KOPT-K1 (cell line): ENCODE measurements around the gene ELAPOR1.
"Not testable (repeated sequence)": the region's sequence is repeated elsewhere in the genome, so short reads cannot be mapped to it uniquely, and the experiment has no call there.

Experiments used
- H3K27ac ChIP-seq: fragments of 200-600 bp; sonication (generic); 2 replicates; pipeline ENCODE4 v1.5.1; 2016; ENCODE audit warnings: antibody characterized with exemption, mild to moderate bottlenecking, low read depth, low read length; ENCODE audit not compliant: poor library complexity, severe bottlenecking
- H3K36me3 ChIP-seq: fragments of 200-600 bp; sonication (generic); 2 replicates; pipeline ENCODE4 v1.5.1; 2017; ENCODE audit warnings: antibody characterized with exemption, mild to moderate bottlenecking, low read length, moderate library complexity; ENCODE audit not compliant: insufficient read depth
- H3K9me3 ChIP-seq: fragments of 200-600 bp; sonication (generic); 2 replicates; pipeline ENCODE4 v1.5.1; 2017; ENCODE audit warnings: antibody characterized with exemption, low read length, mild to moderate bottlenecking; ENCODE audit not compliant: insufficient read depth, poor library complexity, severe bottlenecking

Gene ELAPOR1

DNA sequence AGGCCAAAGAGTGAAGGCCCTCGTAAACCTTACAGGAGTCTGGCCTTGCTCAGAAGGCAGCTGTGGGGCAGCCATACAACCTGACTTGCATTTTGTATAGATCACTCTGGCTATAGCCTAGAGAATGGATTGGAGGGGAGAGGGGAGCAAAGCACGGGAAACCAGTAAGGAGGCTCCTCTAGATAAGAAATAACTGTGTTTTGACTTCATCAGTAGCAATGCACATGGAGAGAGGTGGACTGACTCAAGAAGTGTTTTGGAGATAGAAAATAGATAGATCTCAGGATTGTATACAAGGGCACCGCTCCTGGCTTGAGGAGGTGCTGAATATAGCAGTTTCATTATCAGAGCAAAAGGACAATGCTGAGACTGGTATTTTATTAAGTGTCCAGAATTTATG lies 26.5 kb downstream of the ELAPOR1 start:
- Histone ChIP-seq H3K36me3 (no peaks in the 10 kb centered on the region), H3K27ac (no peak overlapping the region), H3K9me3 (no peaks in the 10 kb centered on the region)

GRCh38 chr1:109142260-109142659 lies 28.3 kb downstream of the ELAPOR1 start:
- H3K36me3 ChIP-seq, result no peaks in the 10 kb centered on the region
- H3K27ac ChIP-seq, result no peak overlapping the region

GRCh38 chr1:109142725-109143124 lies 28.8 kb downstream of the ELAPOR1 start:
- H3K9me3 ChIP-seq, H3K27ac ChIP-seq: not testable (repeated sequence)

More at GRCh38 chr1:109142260-109142659, 28.3 kb downstream of the ELAPOR1 start:
- no peaks in the 10 kb centered on the region for H3K9me3 ChIP-seq

DNA sequence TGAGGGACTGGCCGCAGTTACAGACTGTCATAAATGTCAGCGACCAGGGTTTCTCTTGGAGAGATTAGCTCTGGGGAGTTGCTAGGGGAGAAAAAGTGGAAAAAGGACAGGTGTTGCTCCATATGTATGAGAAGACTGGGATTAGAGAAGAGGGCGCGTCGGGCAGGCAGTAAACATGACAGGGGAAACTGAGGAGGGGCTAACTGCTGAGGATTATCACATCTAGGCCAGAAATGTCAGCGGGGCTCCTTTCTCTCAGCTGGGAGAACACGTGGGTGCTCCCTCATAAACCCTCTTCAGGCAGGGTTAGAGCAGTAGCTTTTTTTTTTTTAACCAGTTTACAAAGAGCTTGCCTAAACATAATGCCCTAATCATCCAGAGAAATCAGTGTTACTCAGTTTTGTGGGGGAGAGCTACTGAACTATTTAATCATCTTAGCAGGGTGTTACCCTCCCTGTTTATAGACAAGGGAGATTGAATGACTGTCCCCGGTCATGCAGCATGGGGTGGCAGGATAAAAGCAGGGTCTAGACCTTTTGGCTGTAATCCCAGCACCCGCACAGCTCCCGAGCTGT lies 35.2 kb downstream of the ELAPOR1 start:
- Histone ChIP-seq H3K9me3 (no peaks in the 10 kb centered on the region), H3K27ac (no peak overlapping the region), H3K36me3 (no peaks in the 10 kb centered on the region)

More at GRCh38 chr1:109142725-109143124, 28.8 kb downstream of the ELAPOR1 start:
- H3K36me3 ChIP-seq, result not testable (repeated sequence)

DNA sequence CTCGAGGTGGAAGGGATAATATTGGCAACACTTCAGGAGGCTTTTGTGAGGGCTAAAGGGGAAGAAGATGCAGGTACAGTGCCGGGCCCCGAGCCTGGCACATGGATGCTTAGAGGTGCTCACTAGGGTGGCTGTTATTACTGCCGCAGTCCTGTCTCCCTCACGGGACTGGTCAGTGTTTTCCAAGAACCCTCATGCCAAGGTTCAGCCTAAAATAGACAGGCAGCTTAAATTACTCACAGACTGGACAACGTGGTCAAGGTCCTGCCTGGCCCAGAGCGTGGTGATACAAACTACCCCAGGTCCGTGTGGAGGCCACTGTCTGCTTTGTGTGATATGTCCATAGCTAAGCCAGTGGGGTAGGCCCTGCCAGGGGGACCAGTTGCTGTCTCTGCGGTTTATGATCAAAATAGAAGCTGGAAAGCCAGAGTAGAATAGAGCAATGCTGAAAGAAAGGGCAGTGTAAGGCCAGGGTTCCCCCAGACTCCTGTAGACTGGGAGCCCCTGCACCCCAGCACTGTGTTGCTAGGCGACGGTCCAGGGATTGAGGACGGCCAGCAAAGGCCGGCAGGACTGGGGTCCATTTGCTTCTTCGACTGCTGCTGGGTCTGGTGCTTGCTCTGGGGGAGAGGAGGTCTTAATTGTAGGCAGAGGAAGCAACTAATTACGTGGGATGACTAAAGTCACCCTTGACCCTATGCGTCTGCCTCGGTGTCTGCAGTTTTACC lies 36.1 kb downstream of the ELAPOR1 start:
- H3K9me3 ChIP-seq, result no peaks in the 10 kb centered on the region
- H3K36me3 ChIP-seq, result no peaks in the 10 kb centered on the region
- H3K27ac ChIP-seq, result no peak overlapping the region

- no peaks in the 10 kb centered on the region for H3K9me3 ChIP-seq
- H3K36me3 ChIP-seq, result no peaks in the 10 kb centered on the region
- no peak overlapping the region for H3K27ac ChIP-seq
Measured at GRCh38 chr1:109151146-109151990, 37.5 kb downstream of the ELAPOR1 start.

GRCh38 chr1:109152196-109152595 lies 38.3 kb downstream of the ELAPOR1 start:
- Histone ChIP-seq H3K9me3 (no peaks in the 10 kb centered on the region), H3K27ac (no peak overlapping the region), H3K36me3 (no peaks in the 10 kb centered on the region)

DNA sequence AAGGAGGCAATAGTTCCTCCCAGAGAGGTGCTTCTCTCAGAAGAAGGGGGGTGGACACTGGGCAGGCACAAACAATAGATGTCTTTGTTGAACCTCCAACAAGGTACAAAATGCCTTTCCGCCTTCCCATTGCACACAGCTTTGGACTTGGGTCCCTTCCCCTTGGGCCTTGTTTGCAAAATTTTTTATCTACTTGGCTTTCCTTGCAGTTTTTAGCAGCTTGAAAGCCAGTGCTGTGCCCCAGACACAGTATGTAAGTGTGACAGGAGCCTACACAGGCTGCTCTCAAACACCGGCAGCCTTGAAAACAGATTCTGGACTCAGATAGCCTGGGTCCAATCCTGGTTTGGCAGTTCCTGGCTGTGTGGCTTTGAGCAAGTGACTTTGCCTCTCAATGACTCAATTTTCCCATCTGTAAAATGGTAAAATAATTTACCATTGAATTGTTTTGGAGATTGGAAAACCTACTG lies 43.0 kb downstream of the ELAPOR1 start:
- no peaks in the 10 kb centered on the region for H3K36me3 ChIP-seq
- H3K27ac ChIP-seq, result no peak overlapping the region
- H3K9me3 ChIP-seq, result no peaks in the 10 kb centered on the region

GRCh38 chr1:109158433-109158832 lies 44.5 kb downstream of the ELAPOR1 start:
- Histone ChIP-seq H3K36me3 (no peaks in the 10 kb centered on the region), H3K27ac (no peak overlapping the region), H3K9me3 (no peaks in the 10 kb centered on the region)

GRCh38 chr1:109159326-109159725 lies 45.4 kb downstream of the ELAPOR1 start:
- Histone ChIP-seq H3K36me3 (no peaks in the 10 kb centered on the region), H3K27ac (no peak overlapping the region), H3K9me3 (no peaks in the 10 kb centered on the region)

- Histone ChIP-seq H3K9me3 (no peaks in the 10 kb centered on the region), H3K36me3 (no peaks in the 10 kb centered on the region), H3K27ac (no peak overlapping the region)
Measured at GRCh38 chr1:109160071-109160840, 46.3 kb downstream of the ELAPOR1 start.

DNA sequence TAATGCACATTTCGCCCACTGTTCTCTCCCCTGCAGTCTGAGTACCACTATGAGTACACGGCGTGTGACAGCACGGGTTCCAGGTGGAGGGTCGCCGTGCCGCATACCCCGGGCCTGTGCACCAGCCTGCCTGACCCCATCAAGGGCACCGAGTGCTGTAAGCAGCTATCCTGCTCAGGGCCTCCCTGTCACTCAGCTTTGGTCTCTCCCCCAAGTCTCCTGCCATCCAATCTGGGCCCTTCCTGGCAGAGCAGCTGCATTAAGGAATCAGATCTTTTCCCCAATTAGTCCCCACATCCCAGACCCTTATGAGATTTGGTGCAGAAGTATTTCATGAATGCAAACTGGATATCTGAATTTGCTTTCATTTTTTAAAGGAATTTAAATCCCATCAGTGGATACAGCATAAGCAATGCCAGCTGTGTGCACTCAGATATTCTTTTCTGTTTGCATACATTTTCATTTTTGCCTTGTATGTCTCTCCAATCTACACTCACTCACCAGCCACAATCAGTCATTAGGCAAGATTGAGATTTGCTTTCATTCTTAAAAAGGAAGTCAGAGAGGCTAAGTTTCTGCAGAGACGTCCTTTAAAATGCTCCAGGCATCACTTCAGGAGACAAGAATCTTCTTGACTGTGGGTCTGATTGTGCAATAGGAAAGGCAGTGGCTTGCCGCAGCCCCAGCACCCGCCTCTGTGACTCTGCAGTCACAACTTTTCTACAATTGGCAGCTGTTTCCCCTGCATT lies 48.1 kb downstream of the ELAPOR1 start:
- Histone ChIP-seq H3K27ac (no peak overlapping the region), H3K9me3 (no peaks in the 10 kb centered on the region), H3K36me3 (no peaks in the 10 kb centered on the region)

DNA sequence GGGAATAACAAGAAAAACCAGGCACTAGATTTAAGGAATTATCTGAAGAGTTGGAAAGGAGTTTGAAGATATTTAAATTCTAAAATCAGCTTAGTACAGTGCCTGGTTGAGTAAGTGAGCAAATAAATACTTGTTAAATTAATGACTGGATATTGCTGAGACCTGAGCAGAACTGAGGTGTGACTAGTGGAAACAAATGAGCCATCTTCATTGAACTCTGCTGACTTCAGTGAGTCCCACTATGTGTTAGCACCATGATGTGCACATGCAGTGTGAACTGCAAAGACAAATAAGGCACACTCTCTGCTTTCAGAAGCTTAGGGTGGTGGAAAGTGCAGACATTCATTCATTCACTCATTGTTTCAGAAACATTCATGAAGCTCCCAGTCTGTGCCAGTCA lies 48.7 kb downstream of the ELAPOR1 start:
- no peaks in the 10 kb centered on the region for H3K9me3 ChIP-seq
- no peak overlapping the region for H3K27ac ChIP-seq
- H3K36me3 ChIP-seq, result no peaks in the 10 kb centered on the region

GRCh38 chr1:109163551-109163950 lies 49.6 kb downstream of the ELAPOR1 start:
- Histone ChIP-seq H3K36me3 (no peaks in the 10 kb centered on the region), H3K9me3 (no peaks in the 10 kb centered on the region), H3K27ac (no peak overlapping the region)
